H54 (cell line): ENCODE measurements around the gene CEP63.
A peak's percentile ranks its signal among the peaks of the same experiment; 100 is the strongest.

Experiments used
- DNase-seq: peaks from one replicate; pipeline ENCODE4 v3.0.0; 2011; ENCODE audit warnings: low spot score, mixed read lengths; ENCODE audit not compliant: insufficient read length
- FAIRE-seq: peaks from 3 replicates; lab custom pipeline; 2011; peaks lifted over from hg19 to GRCh38; lab: Jason Lieb, UNC
- POLR2A ChIP-seq: IDR thresholded peaks from 2 replicates; pipeline ENCODE4 v1.6.1; 2011; ENCODE audit warnings: low read depth, mild to moderate bottlenecking, low read length

Gene CEP63

GRCh38 chr3:134477002-134477401, 8.9 kb upstream of the CEP63 start:
- TF ChIP-seq POLR2A = no peak
- DNase-seq = no peak

GRCh38 chr3:134477938-134478337, 7.9 kb upstream of the CEP63 start:
- no peak for FAIRE-seq
- no peak for DNase-seq
- no peak for TF ChIP-seq POLR2A

More at GRCh38 chr3:134477002-134477401, 8.9 kb upstream of the CEP63 start:
- FAIRE-seq = no peak

DNA sequence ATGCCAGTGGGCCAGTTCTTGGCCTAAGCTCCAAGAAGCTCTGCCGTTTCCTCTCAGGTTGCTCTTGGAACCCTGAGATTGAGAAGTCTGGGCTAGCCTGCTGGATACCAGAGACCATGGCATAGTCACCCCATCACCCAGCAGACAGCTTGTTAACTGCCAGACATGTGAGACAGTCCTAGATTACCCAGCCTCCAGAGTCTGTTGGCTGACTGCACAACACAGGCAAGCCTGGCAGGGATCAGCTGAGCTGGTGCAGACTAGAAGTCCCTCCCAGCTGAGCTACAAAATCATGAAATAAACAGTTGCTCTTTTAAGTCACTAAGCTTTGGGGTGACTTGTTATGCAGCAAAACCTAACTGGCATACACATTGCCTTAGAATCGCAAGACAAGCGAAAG, 5.3 kb upstream of the CEP63 start:
- DNase-seq (no peak), FAIRE-seq (no peak)
- no peak for TF ChIP-seq POLR2A

DNA sequence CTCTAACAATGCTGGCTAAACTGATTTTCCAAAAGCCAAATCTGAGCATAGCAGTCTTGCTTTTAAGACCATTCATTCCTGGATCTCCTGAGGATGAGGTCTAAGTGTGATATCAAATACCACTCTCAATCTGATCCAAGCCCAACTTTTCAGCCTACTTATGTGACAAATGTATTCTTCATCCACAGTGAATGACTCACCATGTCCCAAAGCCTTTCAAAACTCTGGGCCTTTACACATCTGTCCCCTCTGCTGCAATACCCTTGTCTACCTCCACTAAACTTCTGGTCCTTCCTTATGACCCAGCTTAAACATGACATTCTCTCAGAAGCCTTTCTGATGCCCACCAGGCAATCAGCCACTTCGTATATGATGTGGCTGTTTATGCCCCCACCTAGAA, 4.7 kb upstream of the CEP63 start:
- no peak for TF ChIP-seq POLR2A
- no peak for FAIRE-seq
- DNase-seq = no peak

GRCh38 chr3:134482622-134483021, 3.2 kb upstream of the CEP63 start:
- DNase-seq = no peak
- FAIRE-seq = no peak
- no peak for TF ChIP-seq POLR2A

GRCh38 chr3:134483195-134483900, 2.5 kb upstream of the CEP63 start:
- TF ChIP-seq POLR2A = no peak
- FAIRE-seq (peak; percentile 72), DNase-seq (peak; percentile 40)

- TF ChIP-seq POLR2A = no peak
- no peak for FAIRE-seq
- no peak for DNase-seq
Observed at GRCh38 chr3:134485075-134485717, 661 bp upstream of the CEP63 start.

DNA sequence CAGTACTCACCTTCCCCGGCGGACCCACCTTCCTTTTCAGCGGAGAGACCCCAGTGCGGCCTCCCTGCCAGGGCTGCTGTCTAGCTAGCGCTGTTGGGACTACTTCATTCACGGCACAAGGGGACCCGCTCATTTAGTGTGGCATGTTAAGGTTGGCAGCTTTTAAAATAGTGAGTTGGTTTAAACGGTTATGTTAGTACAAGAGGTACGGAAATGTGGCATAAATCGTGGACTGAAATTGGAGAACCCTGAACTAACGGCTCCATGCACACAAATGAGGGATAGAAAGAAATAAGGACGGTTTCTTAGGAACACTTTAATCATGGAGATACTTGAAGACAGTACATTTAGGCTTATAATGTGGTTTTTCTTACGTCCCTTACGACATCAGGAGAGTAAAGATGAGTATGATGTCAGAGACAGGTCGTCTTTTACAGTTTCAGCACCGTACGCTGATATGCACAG, 752 bp downstream of the CEP63 start:
- DNase-seq (no peak), FAIRE-seq (no peak)
- no peak for TF ChIP-seq POLR2A

DNA sequence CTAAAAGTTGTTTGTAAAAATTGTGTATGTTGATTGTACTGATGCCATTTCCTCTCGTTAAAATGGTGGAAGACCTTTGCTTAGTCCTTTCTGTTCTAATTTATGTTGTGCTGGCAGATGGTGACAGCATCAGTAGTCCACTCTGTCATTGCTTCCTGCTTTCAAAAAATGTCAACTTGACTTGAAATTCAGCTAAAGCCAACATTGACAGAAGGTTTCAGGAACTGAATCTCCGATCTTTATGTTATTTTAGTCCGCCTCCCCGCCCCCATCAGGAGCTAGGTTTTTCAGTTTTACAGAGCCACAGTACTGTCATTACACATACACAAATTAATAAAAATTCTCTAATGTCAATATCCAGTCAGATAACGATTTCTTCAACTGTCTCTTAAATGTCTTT, 1.5 kb downstream of the CEP63 start:
- FAIRE-seq (no peak), DNase-seq (no peak)
- no peak for TF ChIP-seq POLR2A

DNA sequence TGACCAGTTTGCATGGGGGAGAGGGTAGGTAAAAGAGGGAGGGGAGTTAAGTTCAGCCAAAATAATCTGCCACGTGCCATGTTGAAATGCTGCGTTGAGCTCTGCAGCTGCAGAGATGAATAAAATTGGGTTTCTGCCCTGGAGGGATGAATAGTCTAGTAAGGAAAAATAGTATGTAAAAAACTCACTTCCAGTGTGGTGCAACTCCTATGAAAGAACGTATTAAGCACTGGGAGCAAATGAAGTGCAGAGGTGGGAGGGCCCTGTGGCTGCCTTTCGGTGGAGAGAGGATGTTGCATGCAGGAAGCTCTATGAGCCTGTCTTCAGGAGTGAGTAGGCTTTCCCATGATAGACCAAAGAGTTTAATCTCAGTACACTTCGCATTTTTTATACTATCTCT, 8.6 kb downstream of the CEP63 start:
- FAIRE-seq (no peak), DNase-seq (no peak)
- TF ChIP-seq POLR2A = no peak

- TF ChIP-seq POLR2A = no peak
- FAIRE-seq = no peak
Observed at GRCh38 chr3:134495980-134496379, 10.1 kb downstream of the CEP63 start.

DNA sequence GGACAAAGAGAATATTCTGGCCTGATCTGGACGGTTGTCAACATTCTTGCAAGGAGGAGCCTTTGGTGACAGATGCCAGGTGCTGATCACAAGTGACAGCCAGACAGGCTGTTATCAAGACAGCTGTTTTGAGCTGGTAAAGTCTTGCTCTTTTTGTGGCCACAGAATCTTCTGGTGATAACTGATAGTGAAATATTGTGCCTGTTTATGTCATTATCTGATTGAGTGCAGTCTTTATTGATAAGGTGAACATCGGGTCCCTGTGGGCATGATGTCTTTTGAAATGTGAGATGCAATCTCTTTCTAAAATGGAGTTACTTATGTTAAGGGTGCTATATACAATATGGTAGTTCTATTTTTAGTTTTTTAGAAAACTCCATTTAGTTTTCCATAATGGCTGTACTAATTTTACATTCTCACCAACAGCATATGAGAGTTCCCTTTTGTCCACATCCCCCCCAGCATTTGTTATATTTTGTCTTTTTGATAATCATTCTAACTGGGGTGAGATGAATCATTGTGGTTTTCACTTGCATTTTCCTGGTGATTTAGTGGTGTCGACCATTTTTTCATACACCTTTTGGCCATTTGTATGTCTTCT, 10.7 kb downstream of the CEP63 start:
- peak; percentile 58 for FAIRE-seq
- no peak for DNase-seq
- no peak for TF ChIP-seq POLR2A

More at GRCh38 chr3:134495980-134496379, 10.1 kb downstream of the CEP63 start:
- no peak for DNase-seq

DNA sequence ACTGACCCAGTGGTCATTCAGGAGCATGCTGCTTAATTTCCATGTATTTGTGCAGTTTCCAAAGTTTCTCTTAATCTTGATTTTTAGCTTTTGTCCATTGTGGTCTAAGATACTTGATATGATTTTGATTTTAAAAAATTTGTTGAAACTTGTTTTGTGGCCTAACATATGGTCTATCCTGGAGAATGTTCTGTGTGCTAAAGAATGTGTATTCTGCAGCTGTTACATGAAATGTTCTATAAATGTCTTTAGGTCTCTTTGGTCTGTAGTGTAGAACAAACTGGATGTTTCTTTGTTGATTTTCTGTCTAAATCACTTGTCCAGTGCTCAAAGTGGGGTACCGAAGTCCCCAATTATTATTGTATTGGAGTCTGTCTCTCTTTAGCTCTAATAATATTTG, 17.4 kb downstream of the CEP63 start:
- FAIRE-seq = no peak
- no peak for TF ChIP-seq POLR2A
- no peak for DNase-seq

DNA sequence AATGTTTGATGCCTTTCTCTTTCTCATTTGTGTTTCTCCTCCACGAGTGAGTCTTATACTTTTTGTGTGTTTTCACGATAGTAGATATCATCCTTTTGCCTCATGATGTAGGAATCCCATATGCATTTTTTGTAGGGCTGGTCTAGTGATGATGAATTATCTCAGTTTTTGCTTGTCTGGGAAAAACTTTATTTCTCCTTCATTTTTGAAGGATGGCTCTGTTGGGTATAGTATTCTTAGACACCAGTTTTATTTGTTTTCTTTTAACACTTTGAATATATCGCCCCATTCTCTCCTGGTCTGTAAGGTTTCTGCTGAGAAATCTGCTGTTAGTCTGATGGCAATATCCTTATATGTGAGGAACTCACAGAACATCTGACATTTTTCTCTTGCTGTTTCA, 18.3 kb downstream of the CEP63 start:
- no peak for TF ChIP-seq POLR2A
- FAIRE-seq (no peak), DNase-seq (no peak)
